Subcutaneous adipose tissue (tissue), 4 donors: ENCODE measurements around the gene TBC1D24. TPM values are rescaled to one million over a fixed set of nuclear protein-coding genes. Genes with fewer than 3 reads are reported as not detected.

ENCODE experiments used
- CTCF ChIP-seq: fragments of 450-650 bp; IDR thresholded peaks from one replicate; pipeline ENCODE4 v1.5.1; 2016; ENCODE audit warnings: low read depth, mild to moderate bottlenecking, control low read depth, antibody characterized with exemption, moderate library complexity
- total RNA-seq, 4 donors: library from RNA; depleted of rRNA; stranded (reverse); fragments of >200 nt; gene quantifications; one replicate each; pipeline ENCODE4 v1.1.0, GENCODE V29; 2016

The TBC1D24 gene
- total RNA-seq, 4 donors from 2014 or later: 7.0 to 30.1 (median 8.1) TPM

- no peak for TF ChIP-seq CTCF
Measured at GRCh38 chr16:2487517-2487842, 12.6 kb downstream of the TBC1D24 start.

GRCh38 chr16:2487903-2488531, 13.1 kb downstream of the TBC1D24 start:
- TF ChIP-seq CTCF: no peak

GRCh38 chr16:2489581-2489980, 14.7 kb downstream of the TBC1D24 start:
- TF ChIP-seq CTCF: no peak

GRCh38 chr16:2490190-2491105, 15.5 kb downstream of the TBC1D24 start:
- no peak for TF ChIP-seq CTCF

- no peak for TF ChIP-seq CTCF
Measured at GRCh38 chr16:2492292-2492691, 17.4 kb downstream of the TBC1D24 start.

- TF ChIP-seq CTCF: no peak
Measured at GRCh38 chr16:2493605-2494004, 18.7 kb downstream of the TBC1D24 start.

GRCh38 chr16:2494616-2495015, 19.7 kb downstream of the TBC1D24 start:
- TF ChIP-seq CTCF: no peak
